Endothelial cell (in vitro differentiated cells): ENCODE data around the gene COMMD10. TPM values are rescaled to one million over a fixed set of nuclear protein-coding genes. Genes with fewer than 3 reads are reported as not detected.

ENCODE experiments used
- DNase-seq: peaks from one replicate; pipeline ENCODE4 v3.0.0; 2021; ENCODE audit warnings: low spot score
- H3K27ac Mint-ChIP-seq: one replicate; pipeline ENCODE4 v1.8.0; 2021; ENCODE audit warnings: mixed read lengths, inconsistent platforms; ENCODE audit not compliant: unreplicated experiment
- H3K27me3 Mint-ChIP-seq: one replicate; pipeline ENCODE4 v1.8.0; 2021; ENCODE audit warnings: mild to moderate bottlenecking, moderate library complexity, mixed read lengths, inconsistent platforms; ENCODE audit not compliant: unreplicated experiment
- H3K36me3 Mint-ChIP-seq: one replicate; pipeline ENCODE4 v1.8.0; 2021; ENCODE audit warnings: mild to moderate bottlenecking, low read depth, mixed read lengths, inconsistent platforms; ENCODE audit not compliant: unreplicated experiment
- H3K4me1 Mint-ChIP-seq: one replicate; pipeline ENCODE4 v1.8.0; 2021; ENCODE audit warnings: mild to moderate bottlenecking, mixed read lengths, inconsistent platforms; ENCODE audit not compliant: unreplicated experiment
- H3K4me3 Mint-ChIP-seq: one replicate; pipeline ENCODE4 v1.8.0; 2021; ENCODE audit warnings: mild to moderate bottlenecking, mixed read lengths, inconsistent platforms; ENCODE audit not compliant: unreplicated experiment
- H3K9me3 Mint-ChIP-seq: one replicate; pipeline ENCODE4 v1.8.0; 2021; ENCODE audit warnings: mixed read lengths, inconsistent platforms; ENCODE audit not compliant: unreplicated experiment
- CTCF ChIP-seq: fragments of 200-600 bp; sonication (generic); IDR thresholded peaks from one replicate; pipeline ENCODE4 v1.5.0; 2021; ENCODE audit warnings: antibody characterized with exemption; ENCODE audit not compliant: unreplicated experiment
- total RNA-seq: library from RNA; stranded (reverse); fragmentation: NEBNext Ultra II Directional; extraction: Animal tissue kit (Norgen Biotek cat#: 25700); gene quantifications from one replicate; pipeline ENCODE4 v1.2.1, GENCODE V29; 2021; ENCODE audit not compliant: unreplicated experiment

The COMMD10 gene
- total RNA-seq, 1 donor from 2014 or later: 27.8 TPM

GRCh38 chr5:116115163-116115562 lies 30.3 kb downstream of the COMMD10 start:
- Mint-ChIP-seq H3K4me3 (no peak overlapping the region), H3K27me3 (peaks cover 2% of the 10 kb centered on the region), H3K9me3 (no peaks in the 10 kb centered on the region), H3K4me1 (no peaks in the 10 kb centered on the region), H3K36me3 (peaks cover 20% of the 10 kb centered on the region), H3K27ac (peak overlapping the region; percentile 13)
- no peak for TF ChIP-seq CTCF
- no peak for DNase-seq

GRCh38 chr5:116130471-116130870 lies 45.6 kb downstream of the COMMD10 start:
- no peak overlapping the region for H3K27ac Mint-ChIP-seq
- H3K4me3 Mint-ChIP-seq: no peak overlapping the region
- no peaks in the 10 kb centered on the region for H3K4me1 Mint-ChIP-seq
- no peaks in the 10 kb centered on the region for H3K36me3 Mint-ChIP-seq
- no peak for DNase-seq
- TF ChIP-seq CTCF: no peak
- no peaks in the 10 kb centered on the region for H3K9me3 Mint-ChIP-seq
- no peaks in the 10 kb centered on the region for H3K27me3 Mint-ChIP-seq

GRCh38 chr5:116130976-116131375 lies 46.2 kb downstream of the COMMD10 start:
- DNase-seq: no peak
- Mint-ChIP-seq H3K9me3 (no peaks in the 10 kb centered on the region), H3K27me3 (no peaks in the 10 kb centered on the region), H3K4me3 (no peak overlapping the region), H3K27ac (no peak overlapping the region), H3K4me1 (no peaks in the 10 kb centered on the region), H3K36me3 (no peaks in the 10 kb centered on the region)
- TF ChIP-seq CTCF: no peak

- no peak for TF ChIP-seq CTCF
- H3K4me3 Mint-ChIP-seq: no peak overlapping the region
- no peaks in the 10 kb centered on the region for H3K36me3 Mint-ChIP-seq
- H3K27me3 Mint-ChIP-seq: no peaks in the 10 kb centered on the region
- H3K27ac Mint-ChIP-seq: no peak overlapping the region
- no peaks in the 10 kb centered on the region for H3K9me3 Mint-ChIP-seq
- DNase-seq: no peak
- H3K4me1 Mint-ChIP-seq: peaks cover 3% of the 10 kb centered on the region
These were observed 48.5 kb downstream of the COMMD10 start for GRCh38 chr5:116133281-116133680.

- no peak for DNase-seq
- no peaks in the 10 kb centered on the region for H3K9me3 Mint-ChIP-seq
- no peaks in the 10 kb centered on the region for H3K27me3 Mint-ChIP-seq
- H3K27ac Mint-ChIP-seq: no peak overlapping the region
- H3K36me3 Mint-ChIP-seq: no peaks in the 10 kb centered on the region
- H3K4me3 Mint-ChIP-seq: no peak overlapping the region
- no peak for TF ChIP-seq CTCF
- peaks cover 3% of the 10 kb centered on the region for H3K4me1 Mint-ChIP-seq
These were observed 50.5 kb downstream of the COMMD10 start for GRCh38 chr5:116135344-116135743.
